Keratinocyte (primary cell): ENCODE results near the gene TMEM86A. TPM values are rescaled to one million over a fixed set of nuclear protein-coding genes. Genes with fewer than 3 reads are reported as not detected.

Experiments
- DNase-seq: peaks from one replicate; pipeline ENCODE4 v3.0.0-alpha.2; 2011; ENCODE audit warnings: low read depth, missing footprints, low spot score
- FAIRE-seq: peaks from 2 replicates; lab custom pipeline; 2011; peaks lifted over from hg19 to GRCh38; lab: Jason Lieb, UNC
- H2AFZ ChIP-seq: 2 replicates; pipeline ENCODE4 v1.6.0; 2012; ENCODE audit warnings: low read length, control low read depth, inconsistent platforms; ENCODE audit not compliant: control insufficient read depth
- H3K27ac ChIP-seq: 2 replicates; pipeline ENCODE4 v1.5.1; 2011; ENCODE audit warnings: low read length; ENCODE audit not compliant: control insufficient read depth, insufficient read depth
- H3K27me3 ChIP-seq: 3 replicates; pipeline ENCODE4 v1.6.0; 2011; ENCODE audit warnings: low read length; ENCODE audit not compliant: control insufficient read depth, insufficient read depth; ENCODE audit errors: extremely low read depth
- H3K36me3 ChIP-seq, 2 experiments: 2 replicates in 1 of 2; 3 replicates in 1 of 2; pipeline ENCODE4 v1.5.1; 2011; ENCODE audit warnings: low read length in 2 of 2, mild to moderate bottlenecking in 1 of 2; ENCODE audit not compliant: control insufficient read depth in 2 of 2, insufficient read depth in 2 of 2; ENCODE audit errors: extremely low read depth in 1 of 2
- H3K4me1 ChIP-seq: 3 replicates; pipeline ENCODE4 v1.5.1; 2011; ENCODE audit warnings: low read length; ENCODE audit not compliant: control insufficient read depth, insufficient read depth; ENCODE audit errors: extremely low read depth
- H3K4me2 ChIP-seq: 3 replicates; pipeline ENCODE4 v1.6.0; 2011; ENCODE audit warnings: low read depth, low read length; ENCODE audit not compliant: control insufficient read depth, insufficient read depth; ENCODE audit errors: extremely low read depth
- H3K4me3 ChIP-seq, 3 experiments: fragments of 200-600 bp in 1 of 3; sonication (generic) in 1 of 3; 2 replicates in 2 of 3; 3 replicates in 1 of 3; pipeline ENCODE4 v1.5.1; 2011 to 2016; ENCODE audit warnings: low read length in 3 of 3, mild to moderate bottlenecking in 3 of 3, control low read depth in 2 of 3, inconsistent platforms in 1 of 3, low read depth in 1 of 3, mixed read lengths in 1 of 3, mixed run types in 1 of 3, moderate library complexity in 1 of 3; ENCODE audit not compliant: control insufficient read depth in 2 of 3, insufficient read depth in 2 of 3; ENCODE audit errors: extremely low read depth in 1 of 3
- H3K79me2 ChIP-seq: 2 replicates; pipeline ENCODE4 v1.6.0; 2012; ENCODE audit warnings: low read length; ENCODE audit not compliant: control insufficient read depth, insufficient read depth
- H3K9ac ChIP-seq: 3 replicates; pipeline ENCODE4 v1.6.0; 2011; ENCODE audit warnings: low read length; ENCODE audit not compliant: control insufficient read depth, insufficient read depth; ENCODE audit errors: extremely low read depth
- H3K9me1 ChIP-seq: 3 replicates; pipeline ENCODE4 v1.6.0; 2011; ENCODE audit warnings: low read length; ENCODE audit not compliant: control insufficient read depth, insufficient read depth; ENCODE audit errors: extremely low read depth
- H3K9me3 ChIP-seq: 2 replicates; pipeline ENCODE4 v1.5.1; 2012; ENCODE audit warnings: low read depth, low read length; ENCODE audit not compliant: control insufficient read depth
- H4K20me1 ChIP-seq: 3 replicates; pipeline ENCODE4 v1.6.0; 2011; ENCODE audit warnings: low read length; ENCODE audit not compliant: control insufficient read depth, insufficient read depth; ENCODE audit errors: extremely low read depth
- EZH2 ChIP-seq: IDR thresholded peaks from one replicate; pipeline ENCODE4 v1.6.1; 2012; ENCODE audit warnings: inconsistent platforms, mild to moderate bottlenecking, low read length, moderate library complexity
- dilution Hi-C: fragments of 300-500 bp; cut with MboI; formaldehyde crosslinking; loops from one replicate; pipeline ENCODE4 v1.7.0; 2020; ENCODE audit warnings: low sequenced_read_pairs; ENCODE audit not compliant: extremely low pct_ligation_motif_present
- polyA plus RNA-seq, 5 experiments: library from polyadenylated mRNA; depleted of rRNA in 3 of 5; stranded (reverse) in 3 of 5; stranded (forward) in 1 of 5; unstranded in 1 of 5; fragments of >200 nt; gene quantifications; 1 replicate in 1 of 5; 2 replicates in 3 of 5; 3 replicates in 1 of 5; pipeline versions ENCODE4 v1.2.1 to v1.2.3, GENCODE V29; 2011 to 2012; ENCODE audit warnings: missing spikeins in 2 of 5, low read depth in 1 of 5, low replicate concordance in 1 of 5
- TF ChIP-seq, protein P1 (sequence below), 3 experiments: IDR thresholded peaks in 1 of 3; conservative IDR thresholded peaks in 1 of 3; optimal IDR thresholded peaks in 1 of 3; 2 replicates in 2 of 3; 3 replicates in 1 of 3; pipeline versions ENCODE3 to v1.5.1; 2011; ENCODE audit warnings: low read length in 3 of 3, mild to moderate bottlenecking in 3 of 3, moderate library complexity in 2 of 3, control low read depth in 1 of 3, inconsistent platforms in 1 of 3; ENCODE audit not compliant: insufficient read depth in 2 of 3; ENCODE audit errors: extremely low read depth in 1 of 3

Gene TMEM86A
- polyA plus RNA-seq, 1 donor (not counting 4 experiments of a cell fraction or from before 2014, with no cell fraction given): 2.5 TPM

GRCh38 chr11:18722293-18722637 is 23.7 kb downstream of the TMEM86A start:
- Histone ChIP-seq H3K9ac (no peak overlapping the region), H3K9me1 (no peaks in the 10 kb centered on the region), H3K4me2 (peak overlapping the region; percentile 94), H3K27ac (no peak overlapping the region), H3K27me3 (no peaks in the 10 kb centered on the region), H3K4me1 (peaks cover 23% of the 10 kb centered on the region), H3K36me3 (no peaks in the 10 kb centered on the region), H3K9me3 (no peaks in the 10 kb centered on the region), H4K20me1 (no peaks in the 10 kb centered on the region), H2AFZ (no peak overlapping the region), H3K4me3 (peak overlapping the region in 1 of 3 experiments; percentile 64), H3K79me2 (no peaks in the 10 kb centered on the region)
- no peak for TF ChIP-seq EZH2
- TF ChIP-seq, protein P1, sequence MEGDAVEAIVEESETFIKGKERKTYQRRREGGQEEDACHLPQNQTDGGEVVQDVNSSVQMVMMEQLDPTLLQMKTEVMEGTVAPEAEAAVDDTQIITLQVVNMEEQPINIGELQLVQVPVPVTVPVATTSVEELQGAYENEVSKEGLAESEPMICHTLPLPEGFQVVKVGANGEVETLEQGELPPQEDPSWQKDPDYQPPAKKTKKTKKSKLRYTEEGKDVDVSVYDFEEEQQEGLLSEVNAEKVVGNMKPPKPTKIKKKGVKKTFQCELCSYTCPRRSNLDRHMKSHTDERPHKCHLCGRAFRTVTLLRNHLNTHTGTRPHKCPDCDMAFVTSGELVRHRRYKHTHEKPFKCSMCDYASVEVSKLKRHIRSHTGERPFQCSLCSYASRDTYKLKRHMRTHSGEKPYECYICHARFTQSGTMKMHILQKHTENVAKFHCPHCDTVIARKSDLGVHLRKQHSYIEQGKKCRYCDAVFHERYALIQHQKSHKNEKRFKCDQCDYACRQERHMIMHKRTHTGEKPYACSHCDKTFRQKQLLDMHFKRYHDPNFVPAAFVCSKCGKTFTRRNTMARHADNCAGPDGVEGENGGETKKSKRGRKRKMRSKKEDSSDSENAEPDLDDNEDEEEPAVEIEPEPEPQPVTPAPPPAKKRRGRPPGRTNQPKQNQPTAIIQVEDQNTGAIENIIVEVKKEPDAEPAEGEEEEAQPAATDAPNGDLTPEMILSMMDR (optimal IDR thresholded peaks at IDR 0.05 in 1 of 3, IDR thresholded peaks at IDR 0.05 in 1 of 3, conservative IDR thresholded peaks at IDR 0.05 in 1 of 3; ENCODE audit: extremely low read depth in 1 of 3, insufficient read depth in 2 of 3, low read length in 3 of 3): peak in 1 of 3 experiments; percentile 11
- no peak for FAIRE-seq
- dilution Hi-C loops: no loop called here
- DNase-seq: no peak

DNA sequence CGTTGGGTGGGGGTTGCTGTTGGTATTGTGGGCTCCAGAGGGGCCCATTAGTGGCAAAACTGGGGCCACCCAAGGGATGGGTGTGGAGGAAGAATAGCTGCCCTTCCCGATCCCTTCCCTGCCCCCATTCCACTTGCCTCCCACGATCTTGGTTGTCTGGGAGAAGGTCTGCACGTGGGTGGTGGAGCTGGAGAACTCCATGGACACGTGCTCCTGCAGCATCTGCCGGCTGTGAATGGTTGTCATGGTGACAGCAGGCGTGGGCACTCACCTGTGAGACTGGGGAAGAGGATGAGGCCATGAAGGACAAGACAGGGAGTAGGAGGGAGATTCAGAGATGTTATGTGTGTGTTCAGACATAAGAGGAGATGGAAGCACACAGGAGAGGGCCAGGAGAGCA is 25.4 kb downstream of the TMEM86A start:
- no peak for FAIRE-seq
- no peak for DNase-seq
- Histone ChIP-seq H3K9me3 (no peaks in the 10 kb centered on the region), H3K36me3 (no peaks in the 10 kb centered on the region), H3K27me3 (no peaks in the 10 kb centered on the region), H2AFZ (no peak overlapping the region), H3K4me3 (no peak overlapping the region), H3K4me1 (peaks cover 23% of the 10 kb centered on the region), H3K9ac (no peak overlapping the region), H3K9me1 (no peaks in the 10 kb centered on the region), H4K20me1 (no peaks in the 10 kb centered on the region), H3K27ac (no peak overlapping the region), H3K4me2 (no peak overlapping the region), H3K79me2 (no peaks in the 10 kb centered on the region)
- dilution Hi-C loops: no loop called here
- no peak for TF ChIP-seq EZH2
- TF ChIP-seq, protein P1 (optimal IDR thresholded peaks at IDR 0.05 in 1 of 3, IDR thresholded peaks at IDR 0.05 in 1 of 3, conservative IDR thresholded peaks at IDR 0.05 in 1 of 3; ENCODE audit: extremely low read depth in 1 of 3, insufficient read depth in 2 of 3, low read length in 3 of 3): no peak
